GM21390 (cell line): ENCODE data around the gene SMIM12.

Experiments
- ATAC-seq: cut with Tn5 transposase; IDR thresholded peaks from one replicate; pipeline ENCODE4 v1.9.1; 2021; ENCODE audit not compliant: unreplicated experiment

SMIM12 gene

DNA sequence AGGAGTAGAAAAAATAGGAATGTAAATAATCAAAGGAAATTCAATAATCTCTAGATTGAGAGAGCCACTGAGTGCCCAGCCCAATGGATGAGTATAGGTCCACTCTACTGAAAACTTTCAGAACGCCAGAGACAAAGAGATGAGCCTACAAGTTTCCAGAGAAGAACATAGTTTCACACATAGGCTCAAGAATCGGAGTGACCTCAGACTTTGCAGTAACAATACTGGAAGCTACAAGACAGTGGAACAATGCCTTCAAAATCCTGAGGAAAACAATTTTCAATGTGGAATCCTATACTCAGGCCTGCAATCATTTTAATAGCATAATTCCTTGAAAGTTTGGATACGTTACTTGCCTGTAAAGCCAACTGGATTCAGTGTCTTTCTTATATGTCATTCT lies 55.8 kb downstream of the SMIM12 start:
- no peak for ATAC-seq
